Neural cell (in vitro differentiated cells): ENCODE results near the gene HBG1. TPM values are rescaled to one million over a fixed set of nuclear protein-coding genes. Genes with fewer than 3 reads are reported as not detected.

Source experiments
- H2AFZ ChIP-seq: fragments of 200-600, 300-800 bp; sonication (generic), shearing (Covaris generic); 2 replicates; pipeline ENCODE4 v1.6.0; 2014; ENCODE audit warnings: low read depth, mild to moderate bottlenecking, antibody characterized with exemption, low read length, moderate library complexity
- H3F3A ChIP-seq: fragments of 200-600 bp; shearing (Covaris generic); 2 replicates; pipeline ENCODE4 v1.6.1; 2016; ENCODE audit warnings: mild to moderate bottlenecking, moderate library complexity, mixed read lengths, antibody characterized with exemption, low read length; ENCODE audit not compliant: insufficient read depth, poor library complexity, severe bottlenecking
- H3K27ac ChIP-seq: fragments of 200-600, 300-800 bp; sonication (generic), shearing (Covaris generic); 2 replicates; pipeline ENCODE4 v1.5.1; 2014; ENCODE audit warnings: mild to moderate bottlenecking, low read length, moderate library complexity
- H3K27me3 ChIP-seq: fragments of 300-800, 200-600 bp; sonication (generic), shearing (Covaris generic); 2 replicates; pipeline ENCODE4 v1.6.0; 2014; ENCODE audit warnings: mild to moderate bottlenecking, low read depth, low read length, moderate library complexity; ENCODE audit not compliant: insufficient read depth
- H3K36me3 ChIP-seq: fragments of 300-800, 200-600 bp; sonication (generic), shearing (Covaris generic); 2 replicates; pipeline ENCODE4 v1.5.1; 2014; ENCODE audit warnings: mild to moderate bottlenecking, antibody characterized with exemption, low read length, moderate library complexity; ENCODE audit not compliant: insufficient read depth
- H3K4me2 ChIP-seq: fragments of 300-800, 200-600 bp; sonication (generic), shearing (Covaris generic); 2 replicates; pipeline ENCODE4 v1.6.0; 2014; ENCODE audit warnings: mild to moderate bottlenecking, low read length
- H3K4me3 ChIP-seq: fragments of 300-800, 200-600 bp; sonication (generic), shearing (Covaris generic); 2 replicates; pipeline ENCODE4 v1.5.1; 2014; ENCODE audit warnings: mild to moderate bottlenecking, low read length, moderate library complexity
- H3K79me2 ChIP-seq: fragments of 200-600 bp; shearing (Covaris generic); replicated peaks from 2 replicates; pipeline ENCODE4 v1.6.0; 2014; ENCODE audit warnings: mild to moderate bottlenecking, low read length, moderate library complexity; ENCODE audit not compliant: insufficient read depth
- H3K9ac ChIP-seq: fragments of 300-800, 200-600 bp; sonication (generic), shearing (Covaris generic); 2 replicates; pipeline ENCODE4 v1.6.1; 2016; ENCODE audit warnings: mild to moderate bottlenecking, low read length, mixed read lengths
- H3K9me2 ChIP-seq: fragments of 200-600 bp; shearing (Covaris generic); 2 replicates; pipeline ENCODE4 v1.6.1; 2016; ENCODE audit warnings: mild to moderate bottlenecking, low read length, mixed read lengths; ENCODE audit not compliant: insufficient read depth
- H3K9me3 ChIP-seq: fragments of 200-600, 300-800 bp; sonication (generic), shearing (Covaris generic); 2 replicates; pipeline ENCODE4 v1.6.1; 2016; ENCODE audit warnings: mild to moderate bottlenecking, mixed run types, low read length, moderate library complexity, mixed read lengths
- H4K20me1 ChIP-seq: fragments of 200-600 bp; shearing (Covaris generic); 2 replicates; pipeline ENCODE4 v1.6.1; 2016; ENCODE audit warnings: mild to moderate bottlenecking, mixed run types; ENCODE audit not compliant: insufficient read depth
- CTCF ChIP-seq: fragments of 450-650 bp; IDR thresholded peaks from 2 replicates; pipeline ENCODE4 v1.5.1; 2014; ENCODE audit warnings: antibody characterized with exemption, mild to moderate bottlenecking, moderate library complexity; ENCODE audit not compliant: poor library complexity, severe bottlenecking
- EP300 ChIP-seq: fragments of 450-650 bp; conservative IDR thresholded peaks from 2 replicates; pipeline ENCODE4 v1.6.1; 2014; ENCODE audit warnings: antibody characterized with exemption, mild to moderate bottlenecking, moderate library complexity; ENCODE audit not compliant: poor library complexity, severe bottlenecking
- EZH2 ChIP-seq: fragments of 200-600, 300-800 bp; shearing (Covaris generic), sonication (generic); IDR thresholded peaks from 2 replicates; pipeline ENCODE4 v1.6.1; 2014; ENCODE audit warnings: antibody characterized with exemption, low read length, borderline replicate concordance, mild to moderate bottlenecking; ENCODE audit not compliant: insufficient read depth, poor library complexity, severe bottlenecking
- MXI1 ChIP-seq: fragments of 450-650 bp; conservative IDR thresholded peaks from 2 replicates; pipeline ENCODE4 v1.6.1; 2014; ENCODE audit warnings: antibody characterized with exemption, mild to moderate bottlenecking; ENCODE audit not compliant: poor library complexity, severe bottlenecking
- POLR2AphosphoS5 ChIP-seq: IDR thresholded peaks from 2 replicates; pipeline ENCODE4 v1.6.1; 2012
- RAD21 ChIP-seq: fragments of 450-650 bp; conservative IDR thresholded peaks from 2 replicates; pipeline ENCODE4 v1.6.1; 2014; ENCODE audit warnings: antibody characterized with exemption, mild to moderate bottlenecking, moderate library complexity
- REST ChIP-seq: IDR thresholded peaks from 2 replicates; pipeline ENCODE4 v1.6.1; 2012; ENCODE audit warnings: borderline replicate concordance
- SMC3 ChIP-seq: fragments of 450-650 bp; conservative IDR thresholded peaks from 2 replicates; pipeline ENCODE4 v1.6.1; 2014; ENCODE audit warnings: antibody characterized with exemption, mild to moderate bottlenecking, moderate library complexity; ENCODE audit not compliant: poor library complexity
- TAF1 ChIP-seq: IDR thresholded peaks from 2 replicates; pipeline ENCODE4 v1.6.1; 2012; ENCODE audit warnings: low read depth
- polyA plus RNA-seq: library from polyadenylated mRNA; depleted of rRNA; stranded (reverse); fragments of >200 nt; gene quantifications from 2 replicates; pipeline ENCODE4 v1.2.3, GENCODE V29; 2014

Gene HBG1
- polyA plus RNA-seq, 1 donor from 2014 or later, result not detected

GRCh38 chr11:5229796-5230195 lies 19.9 kb downstream of the HBG1 start:
- Histone ChIP-seq H3K9me2 (no peaks in the 10 kb centered on the region), H3K9ac (no peak overlapping the region), H2AFZ (no peak overlapping the region), H3F3A (no peaks in the 10 kb centered on the region), H3K4me2 (no peak overlapping the region), H3K9me3 (no peaks in the 10 kb centered on the region), H3K27me3 (no peaks in the 10 kb centered on the region), H3K36me3 (no peaks in the 10 kb centered on the region), H3K27ac (no peak overlapping the region), H4K20me1 (no peaks in the 10 kb centered on the region), H3K4me3 (no peak overlapping the region), H3K79me2 (no peaks in the 10 kb centered on the region)
- TF ChIP-seq REST (no peak), SMC3 (no peak), TAF1 (no peak), POLR2AphosphoS5 (no peak), EP300 (no peak), MXI1 (no peak), CTCF (no peak), RAD21 (no peak), EZH2 (no peak)

GRCh38 chr11:5229356-5229755 lies 20.3 kb downstream of the HBG1 start:
- H3F3A ChIP-seq, result no peaks in the 10 kb centered on the region
- H3K79me2 ChIP-seq, result no peaks in the 10 kb centered on the region
- H3K9ac ChIP-seq, result no peak overlapping the region
- H3K36me3 ChIP-seq, result no peaks in the 10 kb centered on the region
- no peaks in the 10 kb centered on the region for H3K27me3 ChIP-seq
- no peaks in the 10 kb centered on the region for H3K9me3 ChIP-seq
- no peak overlapping the region for H3K4me3 ChIP-seq
- no peak overlapping the region for H3K4me2 ChIP-seq
- no peak overlapping the region for H2AFZ ChIP-seq
- H3K27ac ChIP-seq, result no peak overlapping the region
- H3K9me2 ChIP-seq, result no peaks in the 10 kb centered on the region
- no peaks in the 10 kb centered on the region for H4K20me1 ChIP-seq
- TF ChIP-seq EZH2, result no peak
- no peak for TF ChIP-seq CTCF
- TF ChIP-seq MXI1, result no peak
- no peak for TF ChIP-seq EP300
- no peak for TF ChIP-seq POLR2AphosphoS5
- no peak for TF ChIP-seq SMC3
- TF ChIP-seq RAD21, result no peak
- TF ChIP-seq TAF1, result no peak
- TF ChIP-seq REST, result no peak
